ENCODE measurements around the gene TAB2.

- TF ChIP-seq POLR2AphosphoS5 (IDR thresholded peaks at IDR 0.05) (no peak), CTCF (IDR thresholded peaks at IDR 0.05) (no peak)
These were observed 32.6 kb upstream of the TAB2 start for GRCh38 chr6:149284904-149285303.
